ENCODE measurements around the gene PDE3A. TPM values are rescaled to one million over a fixed set of nuclear protein-coding genes. Genes with fewer than 3 reads are reported as not detected.

The PDE3A gene
- total RNA-seq, 1 donor = 3.9 TPM

DNA sequence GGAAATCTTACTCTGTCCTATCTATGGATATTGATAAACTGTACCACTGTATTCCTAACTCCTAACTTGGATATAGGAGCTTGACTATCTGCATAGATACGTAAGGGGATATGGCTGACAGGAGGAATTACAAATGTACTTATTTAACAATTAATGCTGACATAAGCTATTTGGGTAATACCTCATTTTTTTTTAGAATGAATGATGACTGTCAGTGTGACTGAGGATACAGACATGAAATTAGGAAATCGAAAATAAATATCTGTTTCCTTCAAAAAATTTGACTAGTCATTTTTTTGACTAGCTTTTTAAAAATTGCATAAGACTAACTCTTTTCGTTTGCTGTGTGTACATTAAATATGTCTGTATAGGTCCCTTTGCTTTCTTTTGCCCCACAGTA is 74.9 kb downstream of the PDE3A start:
- TF ChIP-seq, protein P1, sequence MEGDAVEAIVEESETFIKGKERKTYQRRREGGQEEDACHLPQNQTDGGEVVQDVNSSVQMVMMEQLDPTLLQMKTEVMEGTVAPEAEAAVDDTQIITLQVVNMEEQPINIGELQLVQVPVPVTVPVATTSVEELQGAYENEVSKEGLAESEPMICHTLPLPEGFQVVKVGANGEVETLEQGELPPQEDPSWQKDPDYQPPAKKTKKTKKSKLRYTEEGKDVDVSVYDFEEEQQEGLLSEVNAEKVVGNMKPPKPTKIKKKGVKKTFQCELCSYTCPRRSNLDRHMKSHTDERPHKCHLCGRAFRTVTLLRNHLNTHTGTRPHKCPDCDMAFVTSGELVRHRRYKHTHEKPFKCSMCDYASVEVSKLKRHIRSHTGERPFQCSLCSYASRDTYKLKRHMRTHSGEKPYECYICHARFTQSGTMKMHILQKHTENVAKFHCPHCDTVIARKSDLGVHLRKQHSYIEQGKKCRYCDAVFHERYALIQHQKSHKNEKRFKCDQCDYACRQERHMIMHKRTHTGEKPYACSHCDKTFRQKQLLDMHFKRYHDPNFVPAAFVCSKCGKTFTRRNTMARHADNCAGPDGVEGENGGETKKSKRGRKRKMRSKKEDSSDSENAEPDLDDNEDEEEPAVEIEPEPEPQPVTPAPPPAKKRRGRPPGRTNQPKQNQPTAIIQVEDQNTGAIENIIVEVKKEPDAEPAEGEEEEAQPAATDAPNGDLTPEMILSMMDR (IDR thresholded peaks at IDR 0.05; ENCODE audit: insufficient read depth, low read depth, low read length) = no peak
- DNase-seq (ENCODE audit: low read depth) = no peak
- no peak overlapping the region for H3K4me3 ChIP-seq (ENCODE audit: low read depth, low read length)

DNA sequence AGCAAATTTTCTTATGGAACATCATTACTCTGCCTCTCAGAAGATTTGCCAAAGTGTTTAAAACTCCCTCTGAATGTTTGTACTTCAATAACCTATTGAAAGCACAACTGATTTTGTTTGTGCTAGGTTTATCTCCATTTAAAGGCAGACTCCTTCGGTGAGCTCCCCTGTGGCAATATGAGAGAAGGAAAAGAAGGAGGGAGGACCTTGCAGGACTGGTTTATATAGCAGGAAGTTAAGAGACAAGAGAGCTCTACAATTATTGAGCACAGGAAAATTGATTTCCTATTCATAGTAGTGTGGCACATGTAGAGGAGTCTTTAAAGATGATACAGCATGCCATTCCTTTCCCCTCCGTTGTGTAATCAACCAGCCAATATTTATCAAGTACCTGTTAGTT is 75.5 kb downstream of the PDE3A start:
- no peak for DNase-seq (ENCODE audit: low read depth)
- H3K4me3 ChIP-seq (ENCODE audit: low read depth, low read length) = no peak overlapping the region
- TF ChIP-seq, protein P1 (IDR thresholded peaks at IDR 0.05; ENCODE audit: insufficient read depth, low read depth, low read length) = no peak

DNA sequence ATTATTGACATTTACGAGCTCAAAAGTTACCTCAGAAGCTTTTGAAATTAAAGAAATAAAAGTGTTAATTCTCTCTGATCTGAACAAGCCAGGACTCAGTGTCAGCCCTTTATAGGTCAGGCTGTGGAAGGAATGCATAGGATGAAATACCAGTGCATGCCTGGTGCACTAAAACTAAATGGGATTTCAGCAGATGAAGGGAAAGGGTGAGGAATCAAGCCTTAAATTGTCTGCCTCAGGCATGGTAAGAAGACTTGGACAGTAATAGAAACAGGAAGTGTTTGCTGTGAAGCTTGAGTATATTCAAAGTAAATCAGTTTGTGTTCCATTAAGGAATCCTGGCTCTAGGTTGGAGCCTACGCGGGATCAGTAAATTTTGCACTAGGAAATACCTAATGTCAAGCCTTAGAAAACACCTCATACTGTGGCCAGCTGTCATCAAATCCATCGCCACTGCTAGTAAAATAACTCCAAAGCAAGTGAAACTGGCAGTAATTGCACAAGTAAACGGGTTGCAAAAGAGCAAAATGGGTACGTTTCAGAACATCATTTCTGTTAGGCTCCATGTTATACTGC is 76.3 kb downstream of the PDE3A start:
- DNase-seq (ENCODE audit: low read depth) = no peak
- no peak overlapping the region for H3K4me3 ChIP-seq (ENCODE audit: low read depth, low read length)
- TF ChIP-seq, protein P1 (IDR thresholded peaks at IDR 0.05; ENCODE audit: insufficient read depth, low read depth, low read length) = no peak

DNA sequence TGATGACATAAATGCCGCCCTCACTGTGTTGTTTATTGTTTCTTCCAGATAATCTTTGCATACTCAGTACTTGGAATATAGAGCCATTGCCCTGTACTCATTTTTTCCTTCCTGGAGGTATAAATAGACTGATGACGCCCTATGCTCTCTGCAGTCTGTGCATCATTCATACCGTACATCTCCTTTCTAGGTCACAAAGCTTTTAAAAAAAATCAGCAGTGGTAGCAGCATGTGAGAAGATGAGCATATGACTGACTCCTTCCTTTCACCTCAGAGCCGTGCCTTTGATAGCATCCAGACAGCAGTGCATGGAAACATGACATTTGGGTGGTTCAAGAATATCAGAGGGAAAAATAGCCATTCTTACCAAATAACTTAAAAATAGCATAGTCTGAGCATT is 77.3 kb downstream of the PDE3A start:
- no peak overlapping the region for H3K4me3 ChIP-seq (ENCODE audit: low read depth, low read length)
- TF ChIP-seq, protein P1 (IDR thresholded peaks at IDR 0.05; ENCODE audit: insufficient read depth, low read depth, low read length) = no peak
- DNase-seq (ENCODE audit: low read depth) = no peak

DNA sequence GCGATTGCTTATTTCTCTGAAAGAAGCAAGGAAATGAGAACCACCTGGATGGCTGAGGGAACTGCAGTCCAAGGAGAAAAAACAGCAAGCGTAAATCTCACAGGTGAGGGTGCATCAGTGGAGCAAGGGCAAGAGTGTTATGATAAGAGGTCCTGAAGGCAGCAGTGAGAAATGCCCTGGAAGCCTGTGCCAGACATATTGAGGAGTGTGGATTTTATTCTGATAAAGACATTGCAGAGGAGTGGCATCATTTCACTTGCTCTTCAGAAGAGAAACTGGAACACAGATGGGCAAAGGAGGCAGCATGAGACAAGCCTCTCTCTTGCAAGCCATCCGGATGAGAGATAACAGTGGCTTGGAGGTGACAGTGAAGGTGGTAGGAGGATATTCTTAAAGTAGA is 78.5 kb downstream of the PDE3A start:
- no peak for DNase-seq (ENCODE audit: low read depth)
- TF ChIP-seq, protein P1 (IDR thresholded peaks at IDR 0.05; ENCODE audit: insufficient read depth, low read depth, low read length) = no peak
- no peak overlapping the region for H3K4me3 ChIP-seq (ENCODE audit: low read depth, low read length)

DNA sequence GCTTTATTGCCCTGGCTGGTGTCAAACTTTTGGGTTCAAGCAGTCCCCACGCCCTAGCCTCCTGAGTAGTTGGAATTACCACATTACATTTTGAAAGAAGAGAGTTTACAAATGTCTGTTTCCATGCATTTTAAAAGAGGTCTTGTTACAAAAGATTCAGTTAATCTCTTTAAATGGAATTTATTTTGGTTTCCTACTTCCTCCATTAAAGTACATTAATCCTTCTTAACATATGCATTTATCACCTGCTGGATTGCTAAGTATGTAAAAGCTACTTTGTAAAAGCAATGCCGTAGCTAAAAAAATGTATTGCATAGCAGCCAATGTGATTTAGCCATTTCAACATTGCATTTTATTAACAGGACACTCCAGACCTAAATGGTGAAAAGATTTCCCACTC is 80.4 kb downstream of the PDE3A start:
- no peak overlapping the region for H3K4me3 ChIP-seq (ENCODE audit: low read depth, low read length)
- TF ChIP-seq, protein P1 (IDR thresholded peaks at IDR 0.05; ENCODE audit: insufficient read depth, low read depth, low read length) = no peak
- DNase-seq (ENCODE audit: low read depth) = no peak

DNA sequence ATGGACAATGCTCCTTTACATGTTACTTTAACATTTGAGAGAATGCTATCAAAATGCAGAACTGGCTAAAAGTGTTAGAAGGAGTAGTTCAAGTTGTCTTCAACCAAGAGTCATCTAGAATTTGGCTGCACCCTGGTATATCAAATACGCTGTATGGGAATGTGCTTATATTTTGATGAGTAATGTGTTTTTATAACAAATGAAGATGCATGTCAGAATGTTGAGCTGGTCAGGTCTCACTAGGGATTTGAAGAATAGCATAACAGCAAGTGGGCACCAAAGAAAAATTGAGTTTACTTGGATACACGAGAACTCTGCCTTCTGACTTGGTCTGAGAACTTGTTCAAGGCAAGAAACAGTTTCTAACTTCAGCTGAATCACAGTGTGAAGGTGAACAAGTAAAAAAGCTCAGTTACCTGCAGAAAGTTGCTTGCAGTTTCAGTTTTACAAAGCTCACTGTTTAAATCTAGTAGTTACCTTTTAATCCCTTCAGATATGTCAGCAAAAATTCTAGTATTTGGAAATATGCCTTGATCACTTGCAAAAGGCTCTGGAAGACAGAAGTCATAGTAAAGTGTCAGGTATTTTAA is 82.3 kb downstream of the PDE3A start:
- TF ChIP-seq, protein P1 (IDR thresholded peaks at IDR 0.05; ENCODE audit: insufficient read depth, low read depth, low read length) = no peak
- no peak for DNase-seq (ENCODE audit: low read depth)
- no peak overlapping the region for H3K4me3 ChIP-seq (ENCODE audit: low read depth, low read length)
